ENCODE measurements around the gene MSANTD7.
A peak's percentile ranks its signal among the peaks of the same experiment; 100 is the strongest.
"Not testable (repeated sequence)": the region's sequence is repeated elsewhere in the genome, so short reads cannot be mapped to it uniquely, and the experiment has no call there.

The MSANTD7 gene

GRCh38 chr10:14837757-14838581, at the start of gene MSANTD7, which contains the start of the genes CDNF and HSPA14:
Gene MSANTD7 (plus strand): TSS chr10:14838306. CDS start chr10:14842285, 3,979 bp downstream.
Gene CDNF (minus strand): TSS chr10:14838037. CDS start chr10:14837946, 91 bp downstream.
Gene HSPA14 (plus strand): TSS chr10:14838306. CDS start chr10:14838403, 97 bp downstream.
- Histone ChIP-seq H3K36me3 (ENCODE audit: control insufficient read depth in 1 of 2, insufficient read depth in 2 of 2, low read length in 2 of 2) (peaks cover 15 to 25% of the 10 kb centered on the region in 2 donors), H3K4me3 (ENCODE audit: low read depth in 1 of 2, low read length in 2 of 2) (peak within 1 kb of the TSS; percentile 89 to 96), H3K27ac (ENCODE audit: low read depth, low read length) (peak within 1 kb of the TSS; percentile 85), H3K9ac (ENCODE audit: low read depth in 1 of 2, low read length in 2 of 2) (peak within 1 kb of the TSS; percentile 89 to 97), H3K4me1 (ENCODE audit: control insufficient read depth in 1 of 2, insufficient read depth in 2 of 2, low read length in 2 of 2) (peaks cover 9 to 13% of the 10 kb centered on the region in 2 donors), H3K9me3 (ENCODE audit: control insufficient read depth in 1 of 2, low read length in 2 of 2) (no peaks in the 10 kb centered on the region), H3K27me3 (ENCODE audit: control insufficient read depth in 1 of 2, insufficient read depth in 2 of 2, low read length in 2 of 2) (no peaks in the 10 kb centered on the region)

GRCh38 chr10:14798636-14799035, 39.5 kb upstream of the MSANTD7 start:
- no peaks in the 10 kb centered on the region for H3K36me3 ChIP-seq (ENCODE audit: control insufficient read depth in 1 of 2, insufficient read depth in 2 of 2, low read length in 2 of 2)
- no peak overlapping the region for H3K27ac ChIP-seq (ENCODE audit: low read depth, low read length)
- no peaks in the 10 kb centered on the region for H3K27me3 ChIP-seq (ENCODE audit: control insufficient read depth in 1 of 2, insufficient read depth in 2 of 2, low read length in 2 of 2)
- no peak overlapping the region for H3K4me3 ChIP-seq (ENCODE audit: low read depth in 1 of 2, low read length in 2 of 2)
- H3K4me1 ChIP-seq (ENCODE audit: control insufficient read depth in 1 of 2, insufficient read depth in 2 of 2, low read length in 2 of 2) = no peaks in the 10 kb centered on the region
- no peaks in the 10 kb centered on the region for H3K9me3 ChIP-seq (ENCODE audit: control insufficient read depth in 1 of 2, low read length in 2 of 2)
- no peak overlapping the region for H3K9ac ChIP-seq (ENCODE audit: low read depth in 1 of 2, low read length in 2 of 2)

DNA sequence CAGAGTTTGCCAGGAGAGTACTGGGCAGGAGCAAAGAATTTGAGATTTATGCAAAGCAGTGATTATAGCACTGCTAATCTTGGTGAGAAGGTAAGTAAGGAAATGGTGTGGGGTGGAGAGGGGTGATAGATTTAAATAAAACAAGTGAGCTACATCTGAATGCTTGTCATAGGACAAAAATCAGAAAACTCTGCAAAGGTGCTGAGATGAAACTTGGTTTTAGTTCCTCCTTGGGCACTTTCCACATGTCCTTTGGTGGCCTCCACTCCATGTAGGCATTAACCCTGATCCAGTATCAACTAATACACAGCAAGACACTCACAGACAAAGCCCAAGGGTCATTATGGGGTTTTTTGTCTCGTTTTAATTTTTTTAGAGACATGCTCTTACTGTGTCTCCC, 37.7 kb upstream of the MSANTD7 start:
- Histone ChIP-seq H3K27me3 (ENCODE audit: control insufficient read depth in 1 of 2, insufficient read depth in 2 of 2, low read length in 2 of 2) (no peaks in the 10 kb centered on the region), H3K9me3 (ENCODE audit: control insufficient read depth in 1 of 2, low read length in 2 of 2) (no peaks in the 10 kb centered on the region), H3K36me3 (ENCODE audit: control insufficient read depth in 1 of 2, insufficient read depth in 2 of 2, low read length in 2 of 2) (no peaks in the 10 kb centered on the region), H3K27ac (ENCODE audit: low read depth, low read length) (no peak overlapping the region), H3K4me3 (ENCODE audit: low read depth in 1 of 2, low read length in 2 of 2) (no peak overlapping the region), H3K4me1 (ENCODE audit: control insufficient read depth in 1 of 2, insufficient read depth in 2 of 2, low read length in 2 of 2) (no peaks in the 10 kb centered on the region), H3K9ac (ENCODE audit: low read depth in 1 of 2, low read length in 2 of 2) (no peak overlapping the region)

DNA sequence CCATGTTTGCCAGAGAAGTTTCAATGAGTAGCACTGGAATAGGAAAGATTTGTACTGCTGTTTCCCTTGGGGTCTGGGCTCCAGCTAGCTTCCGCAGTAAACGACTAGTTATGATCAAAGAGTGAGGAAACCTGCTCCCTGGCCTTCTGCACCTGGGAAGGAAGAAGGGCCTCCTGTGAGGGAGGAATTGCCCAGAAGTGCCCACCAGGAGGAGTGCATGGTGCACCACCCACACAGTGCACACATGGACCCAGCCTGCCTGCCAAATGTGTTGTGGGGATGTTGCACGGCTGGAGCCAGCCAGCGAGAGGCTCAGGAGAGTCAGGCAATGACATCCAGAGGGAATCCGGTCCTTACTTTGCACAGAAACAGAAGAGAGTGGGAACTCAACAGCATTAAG, 36.4 kb upstream of the MSANTD7 start:
- Histone ChIP-seq H3K36me3 (ENCODE audit: control insufficient read depth in 1 of 2, insufficient read depth in 2 of 2, low read length in 2 of 2) (no peaks in the 10 kb centered on the region), H3K4me3 (ENCODE audit: low read depth in 1 of 2, low read length in 2 of 2) (no peak overlapping the region), H3K9ac (ENCODE audit: low read depth in 1 of 2, low read length in 2 of 2) (no peak overlapping the region), H3K27ac (ENCODE audit: low read depth, low read length) (no peak overlapping the region), H3K9me3 (ENCODE audit: control insufficient read depth in 1 of 2, low read length in 2 of 2) (no peaks in the 10 kb centered on the region), H3K27me3 (ENCODE audit: control insufficient read depth in 1 of 2, insufficient read depth in 2 of 2, low read length in 2 of 2) (no peaks in the 10 kb centered on the region), H3K4me1 (ENCODE audit: control insufficient read depth in 1 of 2, insufficient read depth in 2 of 2, low read length in 2 of 2) (no peaks in the 10 kb centered on the region)

DNA sequence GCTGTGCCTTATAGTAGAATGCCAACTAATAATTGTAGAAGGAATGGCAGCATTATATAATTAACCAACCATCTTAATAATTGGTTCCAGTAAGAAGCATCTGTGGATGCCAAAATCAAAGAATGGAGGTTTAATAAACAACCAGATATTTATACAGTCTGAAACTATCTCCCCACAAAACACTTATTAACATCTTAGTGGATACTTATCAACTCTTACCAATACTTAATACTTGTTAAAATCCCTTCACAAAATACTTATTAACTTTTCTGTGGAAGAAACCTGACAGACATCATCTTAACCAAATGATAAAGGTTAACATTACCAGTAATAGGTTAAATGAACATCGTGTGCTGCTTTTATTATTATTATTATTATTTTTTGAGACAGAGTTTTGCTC, 34.3 kb upstream of the MSANTD7 start:
- Histone ChIP-seq H3K9ac (ENCODE audit: low read depth in 1 of 2, low read length in 2 of 2) (no peak overlapping the region), H3K36me3 (ENCODE audit: control insufficient read depth in 1 of 2, insufficient read depth in 2 of 2, low read length in 2 of 2) (no peaks in the 10 kb centered on the region), H3K4me1 (ENCODE audit: control insufficient read depth in 1 of 2, insufficient read depth in 2 of 2, low read length in 2 of 2) (no peaks in the 10 kb centered on the region), H3K27me3 (ENCODE audit: control insufficient read depth in 1 of 2, insufficient read depth in 2 of 2, low read length in 2 of 2) (no peaks in the 10 kb centered on the region), H3K9me3 (ENCODE audit: control insufficient read depth in 1 of 2, low read length in 2 of 2) (no peaks in the 10 kb centered on the region), H3K27ac (ENCODE audit: low read depth, low read length) (no peak overlapping the region), H3K4me3 (ENCODE audit: low read depth in 1 of 2, low read length in 2 of 2) (no peak overlapping the region)

DNA sequence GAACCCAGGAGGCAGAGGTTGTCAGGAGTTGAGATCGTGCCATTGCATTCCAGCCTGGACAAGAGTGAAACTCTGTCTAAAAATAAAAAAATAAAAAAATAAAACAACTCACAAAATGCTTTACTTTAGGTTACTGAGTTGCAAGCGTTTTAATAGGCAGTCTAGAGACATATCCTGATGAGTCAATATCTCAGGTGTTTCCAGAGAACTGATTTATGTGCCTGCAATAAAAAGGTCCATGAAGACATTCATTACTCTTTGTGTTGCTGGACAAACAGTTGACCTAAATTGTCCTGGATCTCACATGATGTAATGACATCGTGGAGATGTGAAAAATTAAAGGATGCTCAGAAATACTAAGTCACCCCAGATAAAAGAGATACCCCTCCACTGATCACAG, 31.8 kb upstream of the MSANTD7 start:
- H3K27me3 ChIP-seq (ENCODE audit: control insufficient read depth in 1 of 2, insufficient read depth in 2 of 2, low read length in 2 of 2) = no peaks in the 10 kb centered on the region
- H3K4me3 ChIP-seq (ENCODE audit: low read depth in 1 of 2, low read length in 2 of 2) = no peak overlapping the region
- no peak overlapping the region for H3K9ac ChIP-seq (ENCODE audit: low read depth in 1 of 2, low read length in 2 of 2)
- no peak overlapping the region for H3K27ac ChIP-seq (ENCODE audit: low read depth, low read length)
- no peaks in the 10 kb centered on the region for H3K9me3 ChIP-seq (ENCODE audit: control insufficient read depth in 1 of 2, low read length in 2 of 2)
- no peaks in the 10 kb centered on the region for H3K36me3 ChIP-seq (ENCODE audit: control insufficient read depth in 1 of 2, insufficient read depth in 2 of 2, low read length in 2 of 2)
- H3K4me1 ChIP-seq (ENCODE audit: control insufficient read depth in 1 of 2, insufficient read depth in 2 of 2, low read length in 2 of 2) = no peaks in the 10 kb centered on the region

DNA sequence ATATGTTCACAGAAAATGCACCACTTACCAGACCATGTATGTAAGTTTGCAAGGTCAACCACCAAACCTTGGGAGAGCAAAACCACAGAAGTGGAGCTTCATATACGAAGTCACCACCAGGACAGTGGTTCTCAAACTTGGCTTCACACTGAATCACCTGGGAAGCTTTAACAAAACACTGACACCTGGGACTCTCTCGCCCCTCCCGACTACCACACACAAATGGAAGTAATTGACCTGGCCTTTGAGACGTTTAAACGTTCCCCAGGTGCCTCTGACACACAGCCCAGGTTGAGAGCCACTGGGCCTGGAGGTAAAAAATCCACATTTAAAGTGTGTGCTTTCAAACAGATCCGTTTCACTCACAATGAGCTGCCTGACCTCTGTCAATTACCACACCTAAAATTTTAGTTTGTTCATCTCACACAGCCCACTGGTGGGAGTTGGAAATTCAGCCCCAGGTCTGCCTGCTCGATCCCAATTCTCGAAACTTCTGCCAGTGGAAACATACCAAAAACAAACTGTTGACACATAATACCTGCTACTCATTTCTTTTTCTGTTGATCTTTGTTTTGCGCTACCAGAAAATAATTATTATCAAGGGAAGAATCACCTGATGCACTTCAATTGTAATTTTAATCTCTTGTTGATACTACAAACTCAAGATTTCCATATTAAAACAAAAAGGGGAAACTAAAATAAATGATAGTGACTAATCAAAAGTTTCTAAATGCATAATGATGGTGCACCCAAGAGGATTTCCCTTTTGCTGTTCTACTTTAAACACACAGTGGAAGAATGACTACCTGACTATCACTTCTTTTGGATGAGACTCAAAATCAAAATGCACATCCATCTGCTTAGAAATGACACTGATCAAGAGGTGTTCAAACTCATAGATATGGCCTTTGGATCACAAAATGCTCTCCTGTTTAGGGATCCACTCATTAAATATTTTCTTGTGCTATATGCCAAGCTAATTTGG, 26.8 kb upstream of the MSANTD7 start:
- Histone ChIP-seq H3K9ac (ENCODE audit: low read depth in 1 of 2, low read length in 2 of 2) (no peak overlapping the region), H3K4me3 (ENCODE audit: low read depth in 1 of 2, low read length in 2 of 2) (no peak overlapping the region), H3K27ac (ENCODE audit: low read depth, low read length) (no peak overlapping the region), H3K36me3 (ENCODE audit: control insufficient read depth in 1 of 2, insufficient read depth in 2 of 2, low read length in 2 of 2) (no peaks in the 10 kb centered on the region), H3K27me3 (ENCODE audit: control insufficient read depth in 1 of 2, insufficient read depth in 2 of 2, low read length in 2 of 2) (no peaks in the 10 kb centered on the region), H3K4me1 (ENCODE audit: control insufficient read depth in 1 of 2, insufficient read depth in 2 of 2, low read length in 2 of 2) (no peaks in the 10 kb centered on the region), H3K9me3 (ENCODE audit: control insufficient read depth in 1 of 2, low read length in 2 of 2) (no peaks in the 10 kb centered on the region)

DNA sequence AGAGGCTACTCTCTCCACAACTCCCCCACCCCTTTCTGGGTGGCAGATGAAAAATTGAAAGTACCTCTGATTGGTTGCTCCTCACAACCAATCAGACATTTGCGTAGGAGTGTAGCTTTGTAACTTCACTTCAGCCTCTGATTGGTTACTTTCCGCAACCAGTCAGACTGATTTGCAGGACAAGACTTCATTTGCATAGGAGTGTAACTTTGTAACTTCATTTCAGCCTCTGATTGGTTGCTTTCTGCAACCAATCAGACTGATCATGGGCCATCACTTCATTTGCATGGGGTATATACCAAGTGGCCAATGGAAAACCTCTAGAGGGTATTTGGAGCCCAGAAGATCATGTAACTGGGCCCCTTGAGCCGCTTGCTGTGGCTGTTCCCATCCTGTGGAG, 25.8 kb upstream of the MSANTD7 start:
- H3K27ac ChIP-seq (ENCODE audit: low read depth, low read length) = no peak overlapping the region
- H3K4me3 ChIP-seq (ENCODE audit: low read depth in 1 of 2, low read length in 2 of 2) = no peak overlapping the region
- H3K4me1 ChIP-seq (ENCODE audit: control insufficient read depth in 1 of 2, insufficient read depth in 2 of 2, low read length in 2 of 2) = no peaks in the 10 kb centered on the region
- no peak overlapping the region for H3K9ac ChIP-seq (ENCODE audit: low read depth in 1 of 2, low read length in 2 of 2)
- H3K27me3 ChIP-seq (ENCODE audit: control insufficient read depth in 1 of 2, insufficient read depth in 2 of 2, low read length in 2 of 2) = no peaks in the 10 kb centered on the region
- H3K36me3 ChIP-seq (ENCODE audit: control insufficient read depth in 1 of 2, insufficient read depth in 2 of 2, low read length in 2 of 2) = no peaks in the 10 kb centered on the region
- H3K9me3 ChIP-seq (ENCODE audit: control insufficient read depth in 1 of 2, low read length in 2 of 2) = no peaks in the 10 kb centered on the region

DNA sequence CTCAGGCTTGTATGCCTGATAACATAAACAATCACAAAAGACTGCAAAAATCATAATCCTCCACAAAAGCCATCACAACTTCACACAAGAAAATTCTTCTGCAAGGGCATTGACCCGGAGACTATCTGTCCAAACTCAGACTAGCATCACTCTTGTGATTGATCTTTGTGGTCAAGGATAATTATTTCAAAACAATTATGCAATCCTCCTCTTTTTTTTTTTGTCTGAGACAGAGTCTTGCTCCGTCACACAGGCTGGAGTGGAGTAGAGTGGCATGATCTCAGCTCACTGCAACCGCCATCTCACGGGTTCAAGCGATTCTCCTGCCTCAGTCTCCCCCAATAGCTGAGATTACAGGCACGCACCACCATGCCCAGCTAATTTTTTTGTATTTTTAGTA, 22.4 kb upstream of the MSANTD7 start:
- Histone ChIP-seq H3K4me3 (ENCODE audit: low read depth in 1 of 2, low read length in 2 of 2) (no peak overlapping the region), H3K27me3 (ENCODE audit: control insufficient read depth in 1 of 2, insufficient read depth in 2 of 2, low read length in 2 of 2) (no peaks in the 10 kb centered on the region), H3K9me3 (ENCODE audit: control insufficient read depth in 1 of 2, low read length in 2 of 2) (no peaks in the 10 kb centered on the region), H3K27ac (ENCODE audit: low read depth, low read length) (no peak overlapping the region), H3K36me3 (ENCODE audit: control insufficient read depth in 1 of 2, insufficient read depth in 2 of 2, low read length in 2 of 2) (no peaks in the 10 kb centered on the region), H3K9ac (ENCODE audit: low read depth in 1 of 2, low read length in 2 of 2) (no peak overlapping the region), H3K4me1 (ENCODE audit: control insufficient read depth in 1 of 2, insufficient read depth in 2 of 2, low read length in 2 of 2) (no peaks in the 10 kb centered on the region)

DNA sequence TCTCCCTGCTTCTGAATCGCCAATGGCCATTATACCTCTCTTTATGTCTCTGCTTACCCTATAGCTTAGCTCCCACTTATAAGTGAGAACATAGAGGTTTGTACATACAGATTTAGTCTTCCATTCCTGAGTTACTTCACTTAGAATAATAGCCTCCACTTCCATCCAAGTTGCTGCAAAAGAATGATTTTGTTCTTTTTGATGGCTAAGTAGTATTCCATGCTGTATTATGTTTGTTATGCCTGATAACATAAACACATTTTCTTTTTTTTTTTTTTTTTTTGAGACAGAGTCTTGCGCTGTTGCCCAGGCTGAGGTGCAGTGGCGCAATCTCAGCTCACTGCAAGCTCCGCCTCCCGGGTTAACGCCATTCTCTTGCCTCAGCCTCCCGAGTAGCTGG, 21.4 kb upstream of the MSANTD7 start:
- not testable (repeated sequence) for H3K4me1 ChIP-seq (ENCODE audit: control insufficient read depth in 1 of 2, insufficient read depth in 2 of 2, low read length in 2 of 2); H3K9me3 ChIP-seq (ENCODE audit: control insufficient read depth in 1 of 2, low read length in 2 of 2); H3K4me3 ChIP-seq (ENCODE audit: low read depth in 1 of 2, low read length in 2 of 2); H3K27ac ChIP-seq (ENCODE audit: low read depth, low read length); H3K36me3 ChIP-seq (ENCODE audit: control insufficient read depth in 1 of 2, insufficient read depth in 2 of 2, low read length in 2 of 2); H3K27me3 ChIP-seq (ENCODE audit: control insufficient read depth in 1 of 2, insufficient read depth in 2 of 2, low read length in 2 of 2); H3K9ac ChIP-seq (ENCODE audit: low read depth in 1 of 2, low read length in 2 of 2)
